SK-N-SH (cell line): Measurements from ENCODE around the gene GRIA1. TPM values are rescaled to one million over a fixed set of nuclear protein-coding genes. Genes with fewer than 3 reads are reported as not detected.

Experiments
- polyA plus RNA-seq, 3 experiments: library from polyadenylated mRNA; depleted of rRNA; stranded (reverse); fragments of >200 nt; gene quantifications; 2 replicates each; pipeline ENCODE4 v1.2.3, GENCODE V29; 2012
- small RNA-seq, 7 experiments: library from RNA; depleted of rRNA; stranded (forward); fragments of <200 nt; gene quantifications; one replicate each; pipeline ENCODE3, GENCODE V24; 2012

The GRIA1 gene
- polyA plus RNA-seq, 1 of the 3 experiments (the other 2 are of a cell fraction): 0.35 TPM

Small RNA genes lying within 50 kb of the gene (small RNA-seq; reads per million reads assigned to genes)
- 0 reads per million in 7 experiments for gene RN7SL177P
